Activated CD4-positive, alpha-beta T cell treated with anti-CD3 and anti-CD28 coated beads, Interleukin-2, amount 50 U/mL, for 4 hours (primary cell): ENCODE measurements around the gene ZNF644.

Experiments used
- DNase-seq, 2 experiments: peaks; one replicate each; pipeline ENCODE4 v3.0.0-alpha.2; 2020

The ZNF644 gene

DNA sequence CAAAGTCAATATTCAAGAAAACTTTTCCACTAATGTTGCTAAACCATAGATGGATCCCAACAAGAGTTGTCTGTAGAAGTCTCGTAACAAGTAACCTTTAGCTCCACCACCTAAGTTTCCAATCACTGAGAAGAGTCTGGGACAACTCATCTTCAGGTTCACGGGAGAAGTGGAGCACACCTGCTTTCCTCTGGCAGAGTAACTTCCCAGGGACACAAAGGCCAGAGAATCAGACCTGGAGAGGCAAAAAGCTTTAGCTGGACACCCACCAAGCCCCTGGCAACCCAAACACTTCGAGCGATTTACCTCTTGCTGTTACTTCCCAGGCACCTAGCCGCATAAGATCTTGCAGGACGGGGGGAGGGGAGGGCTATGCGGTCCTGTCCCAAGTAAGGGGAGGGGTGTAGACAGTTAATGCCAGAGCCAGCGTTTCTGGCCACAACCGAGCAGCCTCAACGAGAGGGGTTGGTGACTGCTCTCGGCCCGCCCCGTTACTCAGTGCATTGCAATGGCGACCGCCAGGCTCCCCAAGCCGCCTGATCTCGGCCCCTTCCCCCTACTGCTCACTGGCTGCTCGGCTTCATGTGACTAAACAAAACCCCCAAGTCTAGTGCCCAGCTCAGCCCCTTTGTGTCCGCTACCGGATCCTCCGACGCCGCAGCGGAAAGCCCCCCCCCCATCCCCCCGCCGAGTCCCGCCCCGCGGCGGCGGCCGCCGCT lies 709 bp downstream of the ZNF644 start:
- peak; percentile 50 to 51 for DNase-seq

DNA sequence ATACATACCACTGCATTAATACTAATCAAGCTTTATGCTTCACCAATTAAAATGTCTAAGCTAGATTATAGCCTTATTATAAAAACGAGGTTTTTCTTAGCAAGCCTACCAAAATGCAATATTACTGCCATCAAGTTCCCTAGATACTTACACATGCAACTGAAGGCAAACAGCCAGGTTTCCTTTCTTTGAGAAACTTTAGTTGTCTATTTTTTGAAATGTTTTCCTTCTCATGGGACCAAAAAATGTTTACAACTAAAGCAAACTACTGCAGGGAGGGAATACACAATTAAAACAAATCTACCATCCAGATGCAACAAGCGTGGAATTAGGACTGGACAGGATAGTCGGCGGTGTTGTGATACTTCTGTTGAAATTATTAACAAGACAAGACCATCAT lies 1.3 kb downstream of the ZNF644 start:
- no peak for DNase-seq

DNA sequence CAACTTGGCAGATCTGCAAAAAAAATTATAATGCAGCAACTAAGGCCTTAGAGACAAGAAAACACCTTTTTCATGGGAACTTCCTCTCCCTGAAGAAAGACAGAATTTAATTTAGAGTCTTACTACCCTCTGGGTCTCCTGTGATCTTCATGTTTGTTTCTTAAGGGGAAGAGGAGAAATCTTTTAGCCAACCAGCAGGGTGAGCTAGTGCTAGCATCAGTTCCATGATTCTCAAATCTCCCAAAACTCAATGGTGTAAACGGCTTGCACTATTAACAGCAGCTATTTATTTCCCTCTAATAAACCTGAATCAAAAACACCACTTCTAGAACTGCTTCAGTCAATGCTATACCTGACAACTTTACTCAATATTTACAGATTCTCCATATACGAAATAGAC lies 3.8 kb downstream of the ZNF644 start:
- DNase-seq, result no peak

DNA sequence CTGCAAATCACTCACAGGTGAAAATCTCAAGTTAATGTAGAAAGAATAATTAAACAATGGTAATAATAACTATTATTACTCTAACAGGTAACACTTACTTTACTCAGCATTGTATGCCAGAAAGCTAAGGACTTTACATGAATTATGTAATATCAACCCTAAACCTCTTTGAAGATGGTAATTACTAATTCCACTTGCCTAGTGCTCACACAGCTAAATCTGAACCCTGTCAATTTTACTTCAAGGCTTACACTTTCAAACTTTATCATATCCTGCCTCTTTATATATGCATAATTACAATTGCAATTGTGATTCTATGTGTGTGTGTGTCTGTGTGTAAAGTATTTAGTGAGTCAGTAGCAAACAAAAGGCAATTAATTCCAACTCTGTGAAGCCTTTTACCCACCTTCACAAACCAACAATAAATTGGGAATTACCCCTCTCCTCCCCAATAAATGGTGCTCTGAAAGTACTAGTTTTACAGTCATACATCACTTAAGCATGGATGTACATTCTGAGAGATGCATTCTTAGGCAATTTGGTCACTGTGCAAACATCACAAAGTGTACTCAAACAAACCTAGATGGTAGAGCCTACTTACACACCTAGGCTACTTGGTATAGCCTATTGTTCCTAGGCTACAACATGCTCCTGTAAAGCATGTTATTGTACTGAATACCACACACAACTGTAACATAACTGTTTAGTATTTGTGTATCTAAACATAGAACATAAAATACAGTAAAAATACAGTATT lies 5.9 kb downstream of the ZNF644 start:
- no peak for DNase-seq

DNA sequence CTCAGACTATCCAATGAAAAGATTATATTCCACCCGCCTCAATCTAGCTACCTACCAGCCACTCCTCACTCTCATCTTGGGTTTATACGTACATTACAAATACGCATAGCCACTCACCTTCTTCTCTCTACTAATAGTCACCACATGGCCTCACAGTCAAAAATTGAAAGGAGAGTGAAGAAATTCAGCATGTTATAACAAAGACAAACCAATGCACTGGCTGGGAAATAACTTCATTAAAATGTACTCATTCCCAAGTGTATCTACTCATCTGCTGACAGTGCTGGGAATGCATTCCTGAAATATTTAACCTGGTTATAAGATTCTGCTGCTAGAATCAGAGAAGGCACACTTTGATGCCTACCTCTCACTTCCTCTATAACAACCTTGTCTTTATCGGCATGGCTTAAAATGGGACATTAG lies 6.5 kb downstream of the ZNF644 start:
- no peak for DNase-seq

DNA sequence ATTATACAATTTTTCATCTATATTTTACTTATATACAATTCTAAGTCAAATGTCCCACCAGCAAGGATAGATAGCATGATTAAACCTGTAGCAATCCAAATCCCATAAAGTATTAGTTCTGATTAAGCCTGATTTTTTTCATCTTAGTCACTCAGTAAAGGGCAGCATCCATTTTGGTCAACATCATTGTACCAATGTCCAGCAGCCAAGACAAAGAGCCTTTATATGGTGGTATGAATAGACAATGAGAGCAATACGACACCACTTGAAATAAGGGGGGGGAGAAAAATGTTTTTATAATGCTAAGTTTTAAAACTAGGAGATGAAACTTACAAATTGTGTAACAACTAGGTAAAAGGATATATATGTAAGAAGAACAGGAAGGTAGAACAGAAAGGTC lies 7.4 kb downstream of the ZNF644 start:
- no peak for DNase-seq

DNA sequence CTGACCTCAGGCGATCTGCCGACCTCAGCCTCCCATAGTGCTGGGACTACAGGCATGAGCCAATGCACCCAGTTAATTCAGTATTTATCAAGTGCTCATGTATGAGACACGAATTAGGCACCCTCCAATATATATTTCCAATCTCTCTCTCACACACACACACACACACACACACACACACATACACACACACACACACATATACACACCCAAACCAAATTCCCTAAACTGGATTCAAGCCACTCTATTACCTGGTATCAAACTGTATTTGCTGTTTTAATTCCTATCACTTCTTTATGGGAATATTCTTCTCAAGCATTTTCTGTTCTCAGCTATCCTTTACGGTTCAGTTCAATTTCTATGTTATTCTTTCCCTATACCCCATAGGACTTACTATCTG lies 8.5 kb downstream of the ZNF644 start:
- no peak for DNase-seq

DNA sequence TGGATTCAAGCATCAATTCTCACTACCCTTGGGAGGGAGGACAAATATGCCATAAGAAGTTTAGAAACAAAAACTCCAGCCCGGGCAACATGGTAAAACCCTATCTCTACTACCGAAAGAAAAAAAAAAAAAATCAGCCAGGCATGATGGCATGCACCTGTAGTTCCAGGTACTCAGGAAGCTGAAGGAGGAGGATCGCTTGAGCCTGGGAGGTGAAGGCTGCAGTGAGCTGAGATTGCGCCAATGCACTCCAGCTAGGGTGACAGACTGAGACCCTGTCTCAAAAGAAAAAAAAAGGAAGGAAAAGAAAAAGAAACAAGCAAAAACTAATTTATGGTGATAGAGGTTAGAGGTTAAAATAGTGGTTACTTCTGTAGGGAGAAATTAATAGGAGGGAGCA lies 9.6 kb downstream of the ZNF644 start:
- no peak for DNase-seq

DNA sequence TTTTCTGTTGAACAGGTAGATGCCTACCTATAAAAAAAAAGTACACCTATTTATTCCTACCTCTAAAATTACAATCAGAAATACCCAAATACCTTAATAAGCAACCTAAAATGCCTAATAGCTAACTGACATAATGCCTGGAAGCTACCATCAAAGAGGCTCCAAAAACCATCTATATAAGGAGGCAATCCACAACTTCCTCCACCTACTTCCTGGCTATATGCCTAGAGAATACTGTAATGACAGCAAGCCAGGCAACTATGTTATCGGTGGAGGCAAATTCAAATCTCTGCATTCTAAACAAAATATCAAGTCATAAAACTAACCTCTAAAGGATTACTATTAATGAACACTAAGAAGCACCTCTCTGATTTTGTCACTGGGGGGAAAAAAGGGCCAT lies 10.1 kb downstream of the ZNF644 start:
- DNase-seq, result no peak

DNA sequence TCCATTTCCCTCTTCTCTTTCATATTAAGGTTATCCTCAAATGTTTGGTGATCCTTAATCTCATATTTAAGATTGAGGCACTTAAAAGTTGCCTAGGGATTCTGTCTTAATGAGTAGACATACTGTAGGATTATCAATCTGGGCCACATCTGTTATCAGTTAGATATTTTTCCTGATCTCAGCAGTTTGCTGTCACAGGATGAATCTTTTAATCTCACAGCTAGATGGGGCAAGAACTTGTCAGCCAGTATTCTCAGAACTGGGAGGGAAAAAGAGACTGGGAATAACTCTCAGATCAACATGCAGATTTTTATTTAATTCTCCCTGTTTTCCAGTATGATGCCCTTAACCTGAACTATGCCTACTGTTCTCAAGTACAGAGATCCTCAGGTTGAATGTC lies 14.0 kb downstream of the ZNF644 start:
- no peak for DNase-seq

DNA sequence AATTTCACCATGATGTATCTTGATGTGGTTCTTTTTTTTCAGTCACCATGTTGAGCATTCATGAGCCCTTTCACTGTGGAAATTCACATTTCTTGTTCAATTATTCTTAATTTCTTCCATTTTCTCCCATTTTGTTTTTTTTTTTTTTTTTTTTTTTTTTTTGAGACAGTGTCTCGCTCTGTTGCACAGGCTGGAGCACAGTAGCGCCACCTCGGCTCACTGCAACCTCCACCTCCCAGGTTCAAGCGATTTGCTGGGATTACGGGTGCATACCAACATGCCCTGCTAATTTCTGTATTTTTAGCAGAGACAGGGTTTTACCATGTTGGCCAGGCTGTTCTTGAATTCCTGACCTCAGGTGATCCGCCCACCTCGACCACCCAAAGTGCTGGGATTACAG lies 14.7 kb downstream of the ZNF644 start:
- DNase-seq, result no peak

DNA sequence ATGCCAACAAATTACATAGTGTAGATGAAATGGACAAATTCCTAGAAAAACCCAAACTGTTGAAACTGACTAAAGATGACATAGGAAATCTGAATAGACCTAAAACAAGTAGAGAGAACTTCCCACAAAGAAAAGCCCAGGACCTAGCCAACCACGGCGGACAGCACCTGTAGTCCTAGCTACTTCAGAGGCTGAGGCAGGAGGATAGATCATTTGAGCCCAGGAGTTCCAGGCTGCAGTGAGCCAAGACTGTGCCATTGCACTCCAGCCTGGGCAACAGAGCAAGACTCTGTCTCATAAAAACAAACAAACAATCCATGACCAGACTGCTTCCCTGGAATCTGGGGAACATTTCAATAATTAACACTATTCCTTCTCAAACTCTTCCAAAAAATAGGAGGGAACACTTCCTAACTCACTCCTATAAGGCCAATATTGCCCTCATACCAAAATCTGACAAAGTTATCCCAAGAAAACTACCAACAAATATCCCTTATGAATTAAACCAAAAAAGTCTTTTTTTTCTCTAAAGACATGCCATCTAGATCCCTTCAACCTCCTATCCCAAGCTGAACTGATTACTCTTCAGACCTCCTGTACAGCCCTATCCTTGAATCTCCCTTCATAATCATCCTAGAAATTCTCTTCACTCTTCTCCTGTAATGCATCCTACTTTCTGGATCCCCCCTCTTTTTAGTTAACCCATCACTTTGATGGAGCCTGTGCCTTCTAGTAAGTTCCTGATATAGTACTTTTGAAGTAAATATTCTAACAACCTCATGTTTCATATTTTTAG lies 15.5 kb downstream of the ZNF644 start:
- DNase-seq, result no peak

DNA sequence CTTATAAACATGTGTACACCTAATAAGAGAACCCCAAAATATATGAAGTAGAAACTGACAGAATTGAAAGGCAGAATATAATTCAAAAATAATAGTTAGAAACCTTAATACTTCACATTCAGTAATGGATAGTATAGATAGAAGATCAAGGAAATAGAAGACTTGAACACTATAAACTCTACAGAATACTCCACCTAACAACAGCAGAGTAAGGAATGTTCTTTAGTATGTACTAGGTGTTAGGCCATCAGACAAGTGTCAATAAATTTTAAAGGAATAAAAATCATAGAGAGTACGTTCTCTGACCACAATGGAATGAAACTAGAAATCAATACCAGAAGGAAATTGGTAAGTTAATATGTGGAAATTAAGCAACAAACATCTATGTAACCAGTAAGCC lies 16.6 kb downstream of the ZNF644 start:
- DNase-seq, result no peak

DNA sequence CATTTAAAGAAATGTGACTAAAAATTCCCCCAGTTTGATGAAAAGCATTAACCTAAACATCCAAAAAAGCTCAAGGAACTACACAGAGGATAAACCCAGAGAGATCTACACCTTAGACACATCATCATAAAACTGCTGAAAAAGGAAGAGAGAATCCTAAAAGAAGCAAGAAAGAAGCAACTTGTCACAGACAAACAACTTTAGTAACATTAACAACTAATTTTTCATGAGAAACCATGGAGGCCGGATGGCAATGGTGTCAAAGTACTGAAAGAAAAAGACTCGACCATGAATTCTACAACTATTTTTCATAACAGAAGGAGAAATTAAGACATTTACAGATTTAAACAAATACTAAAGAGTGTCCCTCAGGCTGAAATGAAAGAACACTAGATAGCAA lies 17.7 kb downstream of the ZNF644 start:
- DNase-seq, result no peak

DNA sequence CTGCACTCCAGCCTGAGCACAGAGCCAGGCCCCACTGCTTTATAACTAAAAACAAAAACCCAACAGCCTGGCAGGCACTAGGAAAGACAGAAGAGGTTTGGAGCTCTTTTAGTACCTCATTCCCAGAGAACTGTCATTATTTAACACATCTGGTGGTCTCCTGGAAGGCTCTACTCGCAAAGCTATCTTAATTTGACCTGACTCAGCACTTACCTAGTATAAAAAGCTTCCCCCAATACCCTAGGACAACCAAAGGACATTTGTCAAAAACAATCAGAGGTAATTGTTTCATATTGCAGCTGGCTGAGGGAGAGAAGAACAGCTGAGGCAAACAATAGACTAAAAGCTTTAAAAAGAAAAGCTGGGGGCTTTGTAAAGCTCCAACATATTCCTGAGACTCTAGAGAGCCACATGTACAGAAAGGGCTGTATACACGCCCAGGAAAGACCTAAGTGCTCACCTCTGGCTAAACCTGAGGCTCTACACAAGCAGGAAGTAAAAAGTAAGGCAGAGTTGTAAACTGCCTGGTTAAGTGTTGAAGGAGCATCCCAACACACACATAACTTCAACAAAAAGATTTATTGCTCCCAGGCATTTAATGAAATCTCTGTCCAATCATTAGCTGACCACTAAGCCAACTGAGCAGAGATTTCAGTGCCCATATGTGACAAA lies 25.0 kb downstream of the ZNF644 start:
- no peak for DNase-seq

DNA sequence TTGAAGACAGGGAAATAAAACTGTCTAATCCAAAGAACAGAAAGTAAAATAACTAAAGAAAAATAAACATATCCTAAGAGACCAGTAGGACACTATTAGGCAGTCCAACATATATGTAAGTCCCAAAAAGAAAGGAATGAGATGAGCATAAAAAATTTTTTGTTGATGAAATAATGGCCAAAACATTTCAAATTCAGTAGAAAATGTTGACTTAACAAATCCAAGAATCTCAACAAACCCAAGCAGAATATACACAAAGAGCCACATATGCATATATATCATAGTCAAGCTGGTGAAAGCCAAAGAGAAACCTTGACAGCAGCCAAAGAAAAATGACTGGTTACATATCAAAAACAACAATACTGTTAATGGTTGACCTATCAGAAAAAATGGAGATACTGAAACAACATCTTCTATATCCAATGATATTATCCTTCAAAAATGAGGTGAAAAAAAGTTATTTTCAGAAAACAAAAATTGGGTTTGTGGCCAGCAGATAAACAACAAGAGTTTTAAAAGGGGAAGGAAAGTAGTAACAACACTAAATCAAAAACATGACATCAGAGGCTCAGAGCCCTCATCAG lies 26.4 kb downstream of the ZNF644 start:
- no peak for DNase-seq

DNA sequence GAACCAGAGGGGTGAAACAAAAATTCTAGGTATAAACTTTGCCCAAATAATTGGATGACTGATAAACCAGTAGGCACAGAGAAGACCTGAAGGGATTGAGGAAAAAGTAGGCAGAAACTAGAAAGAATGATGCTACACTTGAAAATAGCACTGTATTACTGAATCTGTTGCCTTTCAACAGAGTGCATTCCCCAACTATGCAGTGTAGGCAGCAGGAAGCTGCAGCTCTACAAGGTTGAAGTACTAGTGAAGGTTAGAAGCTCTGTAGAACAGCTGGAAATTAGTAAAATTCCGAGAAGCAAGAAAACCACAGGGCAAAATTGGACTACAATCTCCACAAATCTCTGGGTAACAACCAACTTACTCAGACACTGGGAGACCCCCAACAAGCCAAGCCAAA lies 27.4 kb downstream of the ZNF644 start:
- DNase-seq, result no peak

DNA sequence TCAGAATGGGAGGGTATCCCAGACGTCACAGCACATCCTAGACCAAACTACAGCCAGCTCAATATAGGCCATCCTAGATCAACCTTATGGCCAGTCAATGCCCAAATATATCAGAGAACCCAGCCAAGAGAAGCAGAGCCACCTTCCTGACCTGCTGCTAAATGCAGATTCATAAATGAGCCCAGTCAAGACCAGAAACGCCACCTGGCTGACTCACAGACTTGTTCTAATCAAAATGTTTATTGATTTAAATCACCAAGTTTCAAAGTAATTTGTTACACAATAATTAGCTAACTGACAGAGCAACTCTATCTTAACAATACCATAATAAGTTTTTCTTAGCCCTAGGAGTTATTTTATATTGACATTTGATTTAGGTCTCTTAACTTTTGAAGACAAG lies 28.6 kb downstream of the ZNF644 start:
- DNase-seq, result no peak

DNA sequence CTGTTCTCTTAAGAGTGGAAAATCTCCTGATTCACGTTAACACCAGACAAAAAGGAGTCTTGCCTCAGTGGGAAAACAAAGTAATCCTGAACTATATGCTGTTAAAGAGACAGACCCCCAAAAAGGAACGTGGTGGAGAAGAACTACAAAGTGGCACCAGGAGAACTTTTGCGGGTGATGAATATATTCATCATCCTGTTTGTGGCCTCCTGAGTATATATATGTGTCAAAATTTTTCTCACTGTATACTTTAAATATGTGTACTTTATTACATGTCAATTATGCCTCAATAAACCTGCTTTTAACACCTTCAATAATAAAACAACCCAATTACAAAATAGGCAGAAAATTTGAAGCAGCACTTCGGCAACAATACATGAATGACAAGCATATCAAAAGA lies 31.1 kb downstream of the ZNF644 start:
- no peak for DNase-seq

DNA sequence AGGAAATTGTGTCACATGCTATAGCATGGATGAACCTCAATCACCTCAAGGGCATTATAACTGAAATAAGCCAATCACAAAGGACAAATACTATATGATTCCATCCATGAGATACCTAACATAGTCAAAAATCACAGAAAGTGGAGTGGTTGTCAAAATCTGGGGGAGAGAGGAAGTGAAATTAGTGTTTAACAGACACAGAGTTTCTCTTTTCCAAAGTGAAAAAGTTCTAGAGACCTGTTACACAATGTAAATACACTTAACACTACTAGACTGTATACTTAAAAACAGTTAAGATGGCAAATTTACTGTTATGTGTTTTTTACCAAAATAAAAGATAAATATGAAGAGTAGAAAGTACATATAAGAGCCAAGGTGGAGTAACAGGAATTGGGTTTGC lies 31.8 kb downstream of the ZNF644 start:
- no peak for DNase-seq

DNA sequence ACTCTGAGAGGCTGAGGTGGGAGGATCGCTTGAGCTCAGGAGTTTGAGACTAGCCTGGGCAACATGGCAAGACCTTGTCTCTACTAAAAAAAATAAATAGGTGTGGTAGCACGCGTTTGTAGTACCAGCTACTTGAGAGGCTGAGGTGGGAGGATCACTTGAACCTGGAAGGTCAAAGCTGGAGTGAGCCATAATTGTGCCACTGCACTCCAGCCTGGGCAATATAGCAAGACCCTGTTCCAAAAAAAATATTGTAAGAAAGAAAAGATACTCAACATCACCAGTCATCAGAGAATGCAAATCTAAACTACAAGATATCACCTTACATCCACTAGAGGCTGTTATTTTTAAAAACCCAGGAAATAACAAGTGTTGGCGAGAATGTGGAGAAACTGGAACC lies 32.5 kb downstream of the ZNF644 start:
- no peak for DNase-seq

DNA sequence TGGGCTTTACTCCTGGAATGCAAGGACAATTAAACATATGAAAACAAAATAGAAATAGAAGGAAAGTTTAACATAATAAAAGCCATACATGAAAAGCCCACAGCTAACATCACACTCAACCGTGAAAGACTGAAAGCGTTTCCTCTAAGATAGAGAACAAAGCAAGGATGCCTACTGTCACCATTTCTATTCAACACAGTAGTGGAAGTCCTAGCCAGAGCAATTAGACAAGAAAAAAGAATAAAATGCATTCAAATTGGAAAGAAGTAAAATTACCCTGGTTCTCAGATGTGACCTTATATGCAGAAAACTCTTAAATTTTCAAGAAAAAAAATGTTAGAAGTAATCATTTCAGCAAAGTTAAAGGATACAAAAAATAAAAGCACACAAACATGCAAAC lies 34.0 kb downstream of the ZNF644 start:
- DNase-seq, result no peak

DNA sequence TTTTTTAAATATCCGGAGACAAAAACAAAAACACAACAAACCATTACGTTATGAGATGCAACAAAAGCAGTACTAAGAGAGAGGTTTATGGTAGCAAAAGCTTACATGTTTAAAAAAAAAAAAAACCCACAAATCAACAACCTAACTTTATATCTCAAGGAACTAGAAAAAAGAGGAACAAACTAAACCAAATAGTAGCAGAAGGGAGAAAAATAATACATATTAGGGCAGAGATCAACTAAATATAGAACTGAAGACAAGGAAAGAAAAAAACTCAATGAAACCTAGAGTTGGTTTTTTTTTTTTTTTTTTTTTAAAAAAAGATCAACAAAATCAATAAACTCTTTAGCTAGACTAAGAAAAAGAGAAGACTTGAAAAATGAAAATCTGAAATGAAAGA lies 34.9 kb downstream of the ZNF644 start:
- no peak for DNase-seq
